ENCODE measurements around the gene ASTN2.

Gene ASTN2

DNA sequence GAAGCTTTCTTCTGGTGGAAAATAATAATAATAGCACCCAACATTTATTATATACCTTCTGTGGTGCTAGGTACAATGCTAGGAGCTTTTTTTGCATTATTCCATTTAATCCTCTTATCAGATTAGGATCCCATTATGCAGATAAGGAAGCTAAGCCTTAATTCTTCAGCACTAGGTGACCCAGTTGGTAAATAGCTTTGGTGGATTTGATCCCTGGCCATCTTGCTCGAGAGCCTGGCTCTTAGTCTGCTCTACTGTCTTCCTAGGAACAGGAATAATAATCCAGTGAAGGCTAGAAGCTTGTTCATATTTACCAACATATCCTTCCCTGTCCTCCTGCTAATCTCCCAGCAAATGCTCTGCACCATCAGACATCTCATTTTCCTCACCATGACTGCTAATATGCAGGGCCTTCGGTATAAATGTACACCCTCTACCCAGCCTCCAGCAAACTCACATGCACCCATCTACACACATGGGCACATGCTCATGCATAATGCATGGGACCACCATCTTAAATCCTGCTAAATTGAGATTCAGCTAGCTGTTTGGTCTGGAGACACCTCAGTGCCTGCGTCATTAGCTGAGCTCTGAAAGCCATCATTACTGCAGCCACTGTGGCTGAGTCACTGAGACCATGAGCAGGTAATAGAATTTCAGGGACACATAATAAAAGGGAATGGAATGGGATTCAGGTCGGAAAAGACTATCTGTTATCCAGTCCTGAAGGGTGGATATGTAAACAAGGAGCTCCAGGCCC is 640.3 kb downstream of the ASTN2 start:
- no peak for DNase-seq

DNA sequence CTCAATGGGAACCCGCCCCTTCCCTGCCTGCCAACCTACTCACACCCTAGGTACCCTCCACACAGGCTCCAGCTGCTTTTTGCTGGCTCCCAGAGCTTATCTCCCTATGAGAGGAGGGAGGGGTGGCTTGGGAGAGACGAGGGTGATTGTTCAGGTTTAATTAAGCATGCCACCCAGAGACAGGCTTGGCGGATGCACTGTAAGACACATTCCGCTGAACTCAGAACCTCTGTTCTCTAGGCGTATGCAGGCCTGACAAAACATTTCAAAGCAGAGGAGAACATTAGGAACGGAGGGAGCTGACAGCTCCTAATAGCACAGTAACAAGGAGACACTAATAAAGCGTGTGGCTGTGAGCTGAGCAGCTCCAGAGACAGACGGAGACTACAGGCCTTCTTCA is 647.6 kb downstream of the ASTN2 start:
- no peak for DNase-seq

DNA sequence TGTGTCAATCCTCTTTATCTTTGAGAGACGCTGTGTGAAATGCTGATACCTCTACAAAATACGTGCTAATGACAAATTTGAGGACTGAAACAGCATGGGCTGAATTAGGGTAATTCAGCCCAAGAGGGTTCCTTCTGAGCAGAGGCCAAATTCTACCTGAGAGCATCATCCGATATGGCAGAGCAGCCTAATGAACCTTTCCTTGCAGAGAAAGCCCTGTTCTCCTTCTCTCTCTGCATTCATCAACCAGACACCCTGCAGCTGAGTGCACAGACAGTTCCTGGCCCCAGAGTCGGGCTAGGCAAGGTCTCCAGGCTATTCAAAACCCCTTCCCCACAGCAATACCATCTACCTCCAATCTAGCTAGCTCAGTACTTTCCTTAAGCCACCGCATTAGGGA is 649.8 kb downstream of the ASTN2 start:
- DNase-seq, result no peak

DNA sequence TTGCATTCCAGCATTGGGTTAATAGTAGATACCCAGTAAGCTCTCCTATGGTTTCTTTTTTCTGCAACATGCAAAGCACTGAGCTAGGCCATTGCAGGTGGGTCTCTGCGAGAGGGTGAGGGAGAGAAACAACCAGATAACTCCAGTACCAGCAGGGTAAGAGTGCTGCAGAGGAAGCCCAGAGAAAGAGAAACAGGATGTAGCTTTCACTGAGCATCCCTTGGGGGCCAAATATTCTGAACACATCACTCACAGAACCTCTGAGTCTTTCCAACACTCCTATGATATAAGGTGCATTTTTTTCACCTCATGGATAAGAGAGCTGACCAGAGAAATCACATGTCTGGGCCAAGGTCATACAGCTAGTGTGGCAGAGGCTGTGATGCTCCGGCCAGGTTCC is 651.1 kb downstream of the ASTN2 start:
- DNase-seq, result no peak

DNA sequence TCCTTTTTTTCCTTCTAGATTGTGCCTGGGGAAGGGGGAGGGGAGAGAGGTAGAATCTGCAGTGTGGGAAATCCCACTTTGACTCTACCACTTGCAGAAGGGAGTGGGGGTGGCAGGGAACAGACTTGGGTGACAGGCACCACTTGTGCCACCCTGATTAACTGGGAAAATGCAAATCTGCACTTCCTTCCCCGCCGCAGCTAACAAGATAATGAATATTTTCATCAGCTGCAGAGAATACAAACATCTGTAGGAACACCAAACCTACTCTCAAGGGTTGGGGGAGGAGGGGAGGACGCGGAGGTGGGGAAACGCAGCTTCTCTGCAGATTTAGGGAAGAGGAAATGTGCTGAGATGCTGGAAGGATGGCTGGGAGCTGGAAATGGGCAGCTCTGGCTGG is 654.2 kb downstream of the ASTN2 start:
- no peak for DNase-seq

DNA sequence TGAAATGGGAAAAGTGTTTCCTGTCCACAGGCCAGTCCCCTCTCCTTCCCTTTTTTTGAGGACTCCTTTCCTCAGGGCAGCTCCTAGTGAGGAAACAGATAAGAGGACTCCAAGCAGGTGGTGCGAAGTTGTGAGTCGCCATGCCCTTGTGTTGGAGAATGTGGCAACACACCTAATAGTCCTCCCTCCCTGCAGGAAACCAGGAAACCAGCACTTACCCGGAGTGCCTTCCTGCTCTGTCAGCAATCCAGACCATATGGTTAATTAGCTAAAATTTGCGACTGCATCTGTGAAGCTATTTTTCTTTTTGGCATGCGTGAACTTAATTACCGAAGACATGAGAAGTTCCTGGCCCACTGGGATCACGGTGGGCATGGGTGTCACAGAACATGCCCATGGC is 657.8 kb downstream of the ASTN2 start:
- DNase-seq, result no peak

DNA sequence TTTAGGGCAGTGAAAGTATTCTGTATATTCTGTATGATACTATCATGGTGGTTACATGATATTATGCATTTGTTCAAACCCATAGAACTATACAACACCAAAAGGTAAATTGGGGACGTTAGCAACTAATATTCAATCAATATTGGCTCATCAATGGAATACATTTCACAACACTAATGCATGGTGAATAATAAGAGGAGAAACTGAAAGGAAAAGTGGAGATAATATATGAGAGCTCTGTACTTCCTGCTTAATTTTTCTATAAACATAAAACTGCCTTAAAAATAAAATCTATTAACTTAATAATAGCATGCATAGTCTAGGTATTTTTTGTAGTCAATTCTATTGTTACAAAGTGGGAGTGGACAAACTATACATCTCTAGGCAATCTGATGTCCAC is 661.5 kb downstream of the ASTN2 start:
- no peak for DNase-seq

DNA sequence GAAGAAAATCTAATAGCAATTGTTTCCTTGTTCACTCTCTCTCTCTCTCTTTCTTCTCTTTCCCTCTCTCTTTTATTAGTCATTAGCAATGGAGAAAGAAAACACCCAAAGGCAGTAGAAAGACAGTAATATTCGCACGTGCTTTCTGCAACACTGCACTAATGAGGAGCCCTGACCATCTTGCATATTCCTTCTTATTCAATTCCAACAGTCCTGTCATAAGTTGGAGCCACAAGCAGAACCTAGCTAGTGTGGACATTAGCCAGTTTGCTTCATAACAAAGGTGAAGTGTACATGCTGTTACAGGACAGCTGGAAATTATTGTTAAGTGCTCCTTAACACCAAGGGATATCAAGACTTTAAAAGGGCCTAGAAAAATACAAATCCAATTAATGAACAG is 664.3 kb downstream of the ASTN2 start:
- DNase-seq, result no peak

DNA sequence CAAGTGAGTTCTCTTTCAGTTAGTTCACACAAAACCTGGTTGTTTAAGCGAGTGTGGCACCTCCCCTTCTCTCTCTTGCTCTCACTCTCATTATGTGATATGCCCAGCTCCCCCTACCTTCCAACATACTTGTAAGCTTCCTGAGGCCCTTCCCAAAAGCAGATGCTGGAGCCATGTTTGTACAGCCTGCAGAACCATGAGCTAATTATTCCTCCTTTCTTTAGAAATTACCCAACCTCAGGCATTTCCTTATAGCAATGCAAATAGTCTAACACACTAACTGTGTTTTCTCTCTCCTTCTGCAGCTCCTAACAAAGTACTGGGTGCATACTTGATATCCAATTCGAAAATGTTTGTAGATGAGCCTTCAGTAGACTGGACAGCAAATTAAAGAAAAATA is 665.1 kb downstream of the ASTN2 start:
- DNase-seq, result no peak

DNA sequence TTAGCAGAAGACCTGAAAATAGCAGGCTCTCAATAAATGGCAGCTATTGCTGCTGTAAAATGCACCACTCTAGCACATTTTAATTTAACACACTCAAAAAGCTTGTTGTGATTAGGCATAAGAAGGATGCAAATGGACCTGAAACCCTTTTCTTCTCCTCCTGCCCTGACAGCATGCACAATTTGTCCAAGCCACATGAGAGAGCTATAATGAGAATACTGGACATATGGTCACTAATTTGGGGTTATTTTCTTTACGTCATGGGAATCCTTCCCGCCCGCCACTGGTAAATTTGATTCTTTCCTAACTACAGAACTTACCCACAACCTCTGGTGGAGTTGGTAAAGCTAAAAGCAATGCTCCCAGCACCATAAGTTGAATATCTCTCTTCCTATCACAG is 665.7 kb downstream of the ASTN2 start:
- DNase-seq, result no peak

DNA sequence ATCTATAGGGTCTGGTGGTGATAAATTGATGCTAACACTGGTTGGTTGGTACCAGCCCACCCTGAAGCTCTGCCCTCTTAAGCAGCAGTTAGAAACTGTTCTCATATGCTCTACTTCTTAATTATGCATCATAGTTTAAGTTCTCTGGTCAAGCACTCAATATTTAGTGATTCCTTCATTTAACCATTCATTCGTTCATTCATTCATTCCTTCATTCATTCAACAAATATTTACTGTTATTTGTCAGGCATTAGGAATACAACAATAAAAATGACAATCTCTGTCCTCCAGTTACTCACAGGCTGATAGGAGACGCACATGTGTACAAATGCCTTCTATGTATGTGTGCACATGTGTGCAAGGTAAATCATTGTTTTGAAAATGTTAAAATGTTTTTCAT is 673.1 kb downstream of the ASTN2 start:
- DNase-seq, result no peak

DNA sequence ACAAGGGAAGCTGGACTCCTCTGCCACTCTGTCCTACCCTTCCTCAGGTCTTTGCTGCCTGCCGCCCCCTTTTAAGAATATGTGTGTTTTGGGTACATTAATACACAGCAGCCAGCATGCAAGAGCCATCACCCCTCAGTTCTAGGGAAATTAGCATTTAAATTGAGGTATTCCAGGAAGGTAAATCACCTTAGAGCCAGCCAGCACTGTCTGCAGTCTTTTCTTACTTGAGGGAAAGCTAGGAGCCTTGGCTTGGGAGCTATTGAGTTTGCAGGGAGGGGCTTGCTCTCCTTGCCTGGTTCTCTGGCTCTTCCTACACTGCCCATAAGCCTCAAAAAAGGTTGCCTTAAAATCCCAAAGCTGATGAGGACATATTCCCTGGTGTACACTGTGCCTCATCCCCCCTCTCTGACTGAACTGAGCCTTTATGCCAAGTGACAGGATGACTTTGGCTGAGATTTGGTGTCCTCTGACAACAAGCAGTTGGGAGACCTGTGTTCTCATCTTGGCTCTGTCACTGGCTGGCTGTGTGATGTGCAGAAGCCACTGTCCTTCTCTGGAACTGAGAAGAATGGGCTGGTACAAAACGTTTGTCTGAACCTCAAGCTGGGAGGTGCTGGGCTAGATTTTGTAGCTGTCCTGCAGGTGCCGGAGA is 673.6 kb downstream of the ASTN2 start:
- DNase-seq, result no peak

DNA sequence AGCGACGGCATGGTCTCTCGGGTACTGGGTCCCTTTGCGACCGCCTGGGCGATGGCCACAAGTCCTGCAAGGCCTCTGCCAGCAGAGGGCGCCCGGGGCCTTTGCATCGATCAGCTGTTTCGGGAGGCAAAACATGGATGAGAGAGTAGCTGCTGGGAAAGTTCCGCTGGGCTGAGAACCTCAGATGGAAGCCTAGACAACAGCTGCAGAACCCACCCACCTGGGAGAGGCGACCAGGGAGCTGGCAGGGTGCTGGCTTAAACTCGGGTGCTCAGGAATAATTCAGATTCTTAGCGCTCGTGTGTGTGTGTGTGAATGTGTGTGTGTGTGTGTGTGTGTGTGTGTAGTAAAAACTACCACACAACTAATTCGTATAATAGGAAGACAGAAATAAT is 677.7 kb downstream of the ASTN2 start:
- DNase-seq, result peak; percentile 88

DNA sequence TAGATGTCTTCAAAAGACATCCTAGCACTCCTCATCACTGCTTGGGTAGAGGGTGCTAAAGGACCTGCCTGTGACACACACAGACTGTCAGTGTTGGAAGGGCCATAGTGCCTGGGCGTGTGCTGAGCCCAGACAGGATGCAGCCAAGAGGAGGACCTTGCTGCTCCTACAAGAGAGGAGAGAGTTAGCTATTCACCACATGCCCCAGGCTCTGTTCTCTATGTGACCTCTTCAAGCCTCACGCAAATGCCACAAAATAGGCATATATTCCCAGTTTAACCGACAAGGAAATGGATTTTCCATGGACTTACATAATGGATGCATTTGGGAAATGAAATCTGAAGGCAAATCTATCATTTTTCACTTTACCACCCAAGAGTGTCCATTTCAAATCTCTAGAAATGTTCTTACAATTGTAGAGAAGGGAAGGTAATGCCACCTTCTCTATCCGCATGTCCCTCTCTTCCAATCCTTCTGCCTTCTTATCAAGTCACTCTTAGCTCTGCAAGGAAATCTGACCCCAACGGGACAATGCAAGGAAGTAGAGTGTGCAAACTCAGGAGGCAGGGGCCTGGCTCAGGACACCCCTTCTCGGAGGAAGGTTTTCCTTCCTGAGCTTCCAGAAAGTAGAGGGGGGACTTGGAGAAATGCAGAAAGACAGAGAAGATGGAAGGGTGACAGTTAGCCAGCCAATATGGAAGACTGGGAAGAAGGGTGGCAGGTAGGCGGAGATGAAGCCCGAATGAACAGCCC is 678.3 kb downstream of the ASTN2 start:
- DNase-seq, result no peak

DNA sequence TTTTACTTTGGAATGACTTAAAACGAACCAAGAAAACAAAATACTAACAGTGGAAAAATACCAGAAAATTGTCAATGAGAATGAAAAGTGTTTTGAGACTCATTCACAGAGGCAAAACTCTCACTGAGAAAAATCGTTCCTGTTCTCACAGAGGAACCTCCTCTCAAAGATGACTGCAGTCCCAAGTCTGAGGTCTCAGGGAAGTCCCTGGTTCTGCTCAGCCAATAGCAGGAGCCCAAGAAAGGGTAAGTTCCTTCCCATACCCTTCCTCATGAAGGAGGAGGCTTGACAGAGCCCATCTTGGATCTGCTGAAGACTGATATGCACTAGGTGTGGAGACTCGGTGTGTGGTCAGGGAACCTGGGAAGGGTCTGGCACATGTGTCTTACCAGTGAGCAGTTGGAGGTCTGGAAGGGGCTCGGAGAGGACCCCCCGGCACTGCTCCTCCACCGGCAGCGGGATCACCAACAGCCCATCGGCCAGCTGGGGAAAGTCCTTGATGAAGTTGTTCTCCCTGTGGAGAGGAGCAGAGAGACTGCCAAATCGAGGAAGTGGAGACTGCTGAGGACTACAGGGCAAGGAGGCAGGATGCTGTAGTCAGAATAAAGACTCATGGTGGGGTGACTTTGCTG is 681.7 kb downstream of the ASTN2 start:
- no peak for DNase-seq

DNA sequence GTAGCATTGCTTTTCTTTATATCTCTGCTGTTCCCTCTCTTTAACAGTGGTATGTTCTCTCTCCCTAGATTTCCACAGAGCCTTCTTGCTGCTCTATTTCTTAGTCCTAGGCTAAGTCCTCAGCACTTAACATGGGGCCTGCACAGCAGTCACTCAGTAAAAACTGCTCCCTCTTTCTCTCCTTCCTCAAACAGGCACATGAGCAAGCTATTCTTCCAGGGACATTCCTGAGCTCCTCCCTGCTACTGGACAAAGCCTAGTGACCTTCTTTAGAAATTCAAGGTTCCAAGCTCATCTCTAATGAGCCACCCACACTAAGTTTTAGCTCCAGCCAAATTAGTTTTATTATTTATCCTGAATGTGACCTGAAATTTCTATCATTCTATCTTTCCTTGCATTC is 688.3 kb downstream of the ASTN2 start:
- DNase-seq, result no peak

DNA sequence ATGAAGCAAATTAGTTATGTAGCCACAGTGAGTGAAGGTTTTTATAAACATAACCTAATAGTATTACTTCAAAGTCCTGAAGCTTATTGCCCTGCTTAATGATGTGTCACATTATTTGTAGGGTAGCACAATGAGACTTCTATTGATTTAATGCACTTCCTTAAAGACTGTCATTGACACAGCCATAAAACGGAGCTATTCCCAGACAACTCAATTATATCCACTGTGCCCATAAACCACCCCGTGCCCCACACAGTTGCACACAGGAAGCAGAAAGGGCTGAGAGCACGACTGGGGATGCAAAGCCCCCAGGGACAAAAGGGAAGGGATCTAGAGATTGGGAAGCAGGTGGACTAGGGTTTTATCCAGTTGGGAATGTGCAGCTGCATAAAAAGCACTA is 690.7 kb downstream of the ASTN2 start:
- DNase-seq, result no peak

DNA sequence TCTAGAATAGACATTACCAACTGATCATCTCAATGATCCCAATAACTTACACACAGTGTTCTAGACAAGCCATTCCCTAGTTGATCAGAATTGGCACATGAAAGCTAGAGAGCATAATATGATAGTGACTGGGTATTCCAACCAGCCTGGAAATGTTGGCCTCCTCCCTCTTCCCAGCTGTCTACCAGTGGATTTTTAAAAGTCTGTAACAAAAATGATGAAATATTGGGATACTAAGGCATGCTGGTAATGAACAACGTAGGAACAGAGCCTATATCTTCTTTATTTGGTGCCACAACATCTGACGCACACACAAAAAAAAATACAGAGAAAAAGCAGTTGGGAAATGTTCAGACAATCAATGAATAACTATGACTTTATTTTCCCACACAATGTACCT is 692.9 kb downstream of the ASTN2 start:
- DNase-seq, result no peak

DNA sequence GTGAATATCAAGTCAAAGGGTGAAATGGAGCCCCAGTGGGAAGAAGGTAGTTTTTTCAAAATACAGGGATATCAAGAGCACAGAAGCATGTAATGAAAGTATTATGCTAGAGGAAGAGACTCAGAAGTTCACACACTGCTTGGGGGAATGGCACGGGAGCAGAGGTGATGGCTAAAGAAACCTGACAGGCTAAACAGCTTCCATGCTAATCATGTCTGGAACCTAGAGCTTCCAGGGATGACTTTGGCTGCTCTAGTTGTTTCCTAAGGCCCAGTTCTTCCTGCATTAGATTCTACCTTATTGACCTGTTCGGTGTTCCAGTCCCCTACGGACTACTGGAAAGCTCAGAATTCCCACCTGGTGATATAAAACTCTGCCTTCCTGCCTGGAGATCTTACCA is 693.4 kb downstream of the ASTN2 start:
- DNase-seq, result no peak

DNA sequence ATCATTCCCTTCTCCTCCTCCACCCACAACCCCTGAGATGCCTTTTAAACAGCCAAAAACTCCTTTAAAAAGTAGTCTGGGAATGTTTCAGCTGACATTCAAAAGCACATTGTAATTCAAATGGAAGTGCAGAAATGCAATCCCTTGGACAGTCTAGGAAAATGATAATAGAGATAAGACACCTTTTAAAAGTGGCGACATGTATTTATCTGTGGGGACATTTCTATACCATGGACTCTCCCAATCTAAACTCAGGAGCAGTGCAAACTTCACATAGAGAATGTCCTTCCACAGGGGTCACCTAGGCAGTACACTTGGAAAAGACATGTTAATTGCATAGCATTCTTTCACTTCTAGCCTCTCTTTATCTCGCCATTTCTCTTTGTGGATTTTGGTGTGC is 694.7 kb downstream of the ASTN2 start:
- no peak for DNase-seq

DNA sequence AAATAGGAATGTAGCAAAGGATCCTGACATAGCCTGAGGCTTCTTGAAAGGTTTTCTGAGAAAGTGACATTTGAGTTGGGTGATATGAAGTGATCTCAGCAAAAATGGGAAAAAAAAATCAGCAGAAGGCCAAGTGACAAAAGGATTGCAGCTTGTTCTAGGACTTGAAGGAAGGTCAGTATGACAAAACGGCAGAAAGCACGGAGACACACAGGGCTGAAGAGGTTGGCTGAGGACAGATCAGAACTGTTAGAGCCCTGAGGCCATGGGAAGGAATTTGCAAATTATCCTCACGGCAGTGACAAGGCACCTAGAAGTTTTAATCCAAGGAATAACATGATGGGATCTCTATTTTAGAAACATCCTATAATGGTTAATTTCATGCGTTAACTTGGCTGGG is 696.7 kb downstream of the ASTN2 start:
- no peak for DNase-seq

DNA sequence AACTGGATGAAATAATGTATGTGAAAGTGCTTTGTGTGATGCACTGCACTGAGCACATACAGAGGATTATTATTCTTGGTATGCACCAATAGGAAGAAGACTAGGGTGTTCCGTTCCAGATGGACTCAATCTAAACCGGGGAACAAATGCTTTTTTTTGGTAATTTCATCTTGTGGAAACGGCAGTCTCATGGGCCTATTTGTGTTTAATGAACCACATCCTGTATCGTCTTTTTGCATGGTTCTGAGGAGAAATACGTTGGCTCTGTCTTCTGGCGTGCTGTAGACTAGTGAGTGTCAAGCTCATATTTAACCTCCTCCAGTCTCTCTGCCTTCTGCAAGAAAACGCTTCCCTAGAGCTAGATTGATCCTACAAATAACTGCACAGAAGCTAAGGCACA is 697.7 kb downstream of the ASTN2 start:
- DNase-seq, result no peak

DNA sequence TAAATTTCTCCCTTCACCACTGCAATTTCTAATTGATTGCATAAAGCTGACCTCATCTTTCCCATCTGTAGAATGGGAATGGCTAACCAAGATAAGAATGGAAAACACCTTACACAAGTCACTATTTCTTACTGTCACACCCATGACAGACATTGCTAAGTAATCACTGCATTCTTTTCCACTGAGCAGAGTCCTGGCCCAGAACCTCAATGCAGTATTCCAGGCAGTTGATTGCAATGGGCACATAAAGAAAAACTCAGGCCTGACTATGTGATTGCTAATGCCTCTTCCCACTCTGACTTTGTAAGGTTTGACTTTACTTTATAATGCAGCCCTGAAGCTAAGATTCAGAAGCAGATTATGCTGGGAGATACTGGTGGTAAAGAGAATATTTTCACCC is 698.4 kb downstream of the ASTN2 start:
- no peak for DNase-seq

DNA sequence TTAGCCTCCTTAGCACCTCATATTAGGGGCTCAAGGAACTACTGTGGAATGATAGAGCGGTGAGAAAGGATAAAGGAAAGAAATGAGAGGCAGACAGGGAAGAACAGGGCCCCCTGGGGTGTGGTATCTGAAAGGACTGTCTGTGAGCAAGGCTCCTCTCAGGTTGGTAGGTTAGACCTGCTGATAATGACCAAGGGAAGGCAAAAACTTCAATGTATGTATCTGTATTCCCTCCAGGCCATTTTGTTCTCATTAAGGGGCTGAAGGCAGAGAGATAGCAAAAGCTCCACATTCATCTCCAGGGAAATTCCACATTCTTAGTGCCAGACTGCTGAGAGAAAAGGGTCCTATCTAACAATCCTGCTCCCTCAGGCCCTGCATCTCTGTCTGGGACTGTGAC is 699.1 kb downstream of the ASTN2 start:
- DNase-seq, result no peak
